Liver (tissue), 9 donors: Measurements from ENCODE around the gene TNPO3. TPM values are rescaled to one million over a fixed set of nuclear protein-coding genes. Genes with fewer than 3 reads are reported as not detected.

Source experiments
- DNase-seq: peaks from one replicate; pipeline ENCODE4 v3.0.0-alpha.2; 2017; ENCODE audit warnings: low spot score
- H3K27ac ChIP-seq, 2 donors: one replicate each; pipeline ENCODE4 v1.7.0; 2013; ENCODE audit warnings: inconsistent platforms in 2 of 2, low read length in 2 of 2, control low read depth in 1 of 2, low read depth in 1 of 2, mild to moderate bottlenecking in 1 of 2
- H3K27me3 ChIP-seq, 4 donors: one replicate each; pipeline versions ENCODE4 v1.6.1 to v1.7.0; 2013; ENCODE audit warnings: low read length in 3 of 4, inconsistent platforms in 1 of 4, mild to moderate bottlenecking in 1 of 4, moderate library complexity in 1 of 4; ENCODE audit not compliant: control insufficient read depth in 4 of 4, insufficient read depth in 4 of 4
- H3K36me3 ChIP-seq, 4 donors: one replicate each; pipeline versions ENCODE4 v1.6.1 to v1.7.0; 2013; ENCODE audit warnings: low read length in 3 of 4, mild to moderate bottlenecking in 3 of 4, low read depth in 1 of 4, moderate library complexity in 1 of 4; ENCODE audit not compliant: control insufficient read depth in 4 of 4, insufficient read depth in 3 of 4
- H3K4me1 ChIP-seq, 4 donors: one replicate each; pipeline versions ENCODE4 v1.6.1 to v1.7.0; 2013; ENCODE audit warnings: low read length in 3 of 4, mild to moderate bottlenecking in 3 of 4, moderate library complexity in 1 of 4; ENCODE audit not compliant: control insufficient read depth in 4 of 4, insufficient read depth in 4 of 4
- H3K4me3 ChIP-seq, 3 donors: one replicate each; pipeline versions ENCODE4 v1.6.1 to v1.7.0; 2013; ENCODE audit warnings: low read length in 3 of 3, control low read depth in 1 of 3, low read depth in 1 of 3, mild to moderate bottlenecking in 1 of 3
- H3K9ac ChIP-seq, 2 donors: one replicate each; pipeline ENCODE4 v1.7.0; 2013; ENCODE audit warnings: low read length in 2 of 2, mild to moderate bottlenecking in 2 of 2, moderate library complexity in 2 of 2, control low read depth in 1 of 2, low read depth in 1 of 2
- H3K9me3 ChIP-seq, 4 donors: one replicate each; pipeline versions ENCODE4 v1.6.1 to v1.7.0; 2013; ENCODE audit warnings: low read length in 3 of 4; ENCODE audit not compliant: control insufficient read depth in 4 of 4
- EGR1 ChIP-seq, 2 donors: IDR thresholded peaks; 2 replicates each; pipeline ENCODE4 v1.6.1; 2016 to 2018; ENCODE audit warnings: antibody characterized with exemption in 2 of 2, low read depth in 2 of 2
- FOXA1 ChIP-seq: IDR thresholded peaks from 2 replicates; pipeline ENCODE4 v1.6.1; 2016; ENCODE audit warnings: antibody characterized with exemption
- FOXA2 ChIP-seq: IDR thresholded peaks from 2 replicates; pipeline ENCODE4 v1.6.1; 2016; ENCODE audit warnings: antibody characterized with exemption
- HNF4A ChIP-seq, 2 donors: conservative IDR thresholded peaks; 2 replicates each; pipeline ENCODE4 v1.6.1; 2016; ENCODE audit warnings: antibody characterized with exemption in 2 of 2, mild to moderate bottlenecking in 2 of 2
- HNF4G ChIP-seq: IDR thresholded peaks from 2 replicates; pipeline ENCODE4 v1.6.1; 2016; ENCODE audit warnings: antibody characterized with exemption
- NR2F2 ChIP-seq: IDR thresholded peaks from 2 replicates; pipeline ENCODE4 v1.6.1; 2016; ENCODE audit warnings: antibody characterized with exemption
- RAD21 ChIP-seq, 2 donors: IDR thresholded peaks; 2 replicates each; pipeline ENCODE4 v1.6.1; 2016; ENCODE audit warnings: antibody characterized with exemption in 2 of 2, mild to moderate bottlenecking in 2 of 2
- REST ChIP-seq: IDR thresholded peaks from 2 replicates; pipeline ENCODE4 v1.6.1; 2016; ENCODE audit warnings: antibody characterized with exemption, mild to moderate bottlenecking
- RXRA ChIP-seq, 2 donors: IDR thresholded peaks; 2 replicates each; pipeline ENCODE4 v1.6.1; 2017 to 2018; ENCODE audit warnings: antibody characterized with exemption in 2 of 2, mild to moderate bottlenecking in 1 of 2
- SP1 ChIP-seq: IDR thresholded peaks from 2 replicates; pipeline ENCODE4 v1.6.1; 2018; ENCODE audit warnings: antibody characterized with exemption, mild to moderate bottlenecking
- TAF1 ChIP-seq: conservative IDR thresholded peaks from 2 replicates; pipeline ENCODE4 v1.6.1; 2016; ENCODE audit warnings: antibody characterized with exemption, mild to moderate bottlenecking
- YY1 ChIP-seq: IDR thresholded peaks from 2 replicates; pipeline ENCODE4 v1.6.1; 2016; ENCODE audit warnings: antibody characterized with exemption, mild to moderate bottlenecking
- WGBS: extraction: QIAGEN DNeasy Blood & Tissue Kit; methylation state at CpG from one replicate; pipeline ENCODE4 v1.1.7; 2013; 5-methylcytosine and 5-hydroxymethylcytosine counted together
- polyA plus RNA-seq, 2 donors: library from polyadenylated mRNA; stranded (reverse) in 1 of 2; unstranded in 1 of 2; fragments of 200-250 nt in 1 of 2; fragments of >200 nt in 1 of 2; fragmentation: Nextera tagmentation in 1 of 2; extraction: Ambion mirVana in 1 of 2; gene quantifications; one replicate each; pipeline versions ENCODE4 v1.2.1 to v1.2.3, GENCODE V29; 2013 to 2015
- total RNA-seq, 2 donors: library from RNA; depleted of rRNA; stranded (reverse); fragments of >200 nt; gene quantifications; one replicate each; pipeline ENCODE4 v1.2.3, GENCODE V29; 2014
- TF ChIP-seq, protein P1 (sequence below): IDR thresholded peaks from 2 replicates; pipeline ENCODE4 v1.6.1; 2016; ENCODE audit warnings: antibody characterized with exemption
- TF ChIP-seq, protein P2 (sequence below): IDR thresholded peaks from 2 replicates; pipeline ENCODE4 v1.6.1; 2016; ENCODE audit warnings: antibody characterized with exemption
- TF ChIP-seq, protein P3 (sequence below): fragments of 150-350 bp; IDR thresholded peaks from 2 replicates; pipeline ENCODE4 v1.5.1; 2017; ENCODE audit warnings: improper control_type of control experiment, low read depth, low read length; ENCODE audit not compliant: missing input control
- donor health status: healthy.
- donor health status: healthy.
- donor health status: healthy.
- donor health status: healthy.
- donor health status: healthy.

The TNPO3 gene
- total and polyA plus RNA-seq, 4 donors, result 9.2 to 38.9 (median 20.0) TPM

GRCh38 chr7:129005186-129005585 lies 49.7 kb downstream of the TNPO3 start:
- Histone ChIP-seq H3K27ac (no peak overlapping the region), H3K9ac (no peak overlapping the region), H3K27me3 (no peaks in the 10 kb centered on the region), H3K9me3 (no peaks in the 10 kb centered on the region), H3K36me3 (peaks cover 4 to 35% (median 24%) of the 10 kb centered on the region in 4 donors), H3K4me1 (peaks cover 0 to 4% (median 0%) of the 10 kb centered on the region in 4 donors), H3K4me3 (no peak overlapping the region)
- TF ChIP-seq, protein P1, sequence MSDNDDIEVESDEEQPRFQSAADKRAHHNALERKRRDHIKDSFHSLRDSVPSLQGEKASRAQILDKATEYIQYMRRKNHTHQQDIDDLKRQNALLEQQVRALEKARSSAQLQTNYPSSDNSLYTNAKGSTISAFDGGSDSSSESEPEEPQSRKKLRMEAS, result no peak
- no peak for TF ChIP-seq RXRA (IDR thresholded peaks at IDR 0.05)
- TF ChIP-seq FOXA2, result no peak
- no peak for TF ChIP-seq HNF4A (conservative IDR thresholded peaks at IDR 0.05)
- no peak for TF ChIP-seq TAF1
- DNase-seq, result no peak
- 96% methylated on average over 4 of the region's 4 CpGs for WGBS

DNA sequence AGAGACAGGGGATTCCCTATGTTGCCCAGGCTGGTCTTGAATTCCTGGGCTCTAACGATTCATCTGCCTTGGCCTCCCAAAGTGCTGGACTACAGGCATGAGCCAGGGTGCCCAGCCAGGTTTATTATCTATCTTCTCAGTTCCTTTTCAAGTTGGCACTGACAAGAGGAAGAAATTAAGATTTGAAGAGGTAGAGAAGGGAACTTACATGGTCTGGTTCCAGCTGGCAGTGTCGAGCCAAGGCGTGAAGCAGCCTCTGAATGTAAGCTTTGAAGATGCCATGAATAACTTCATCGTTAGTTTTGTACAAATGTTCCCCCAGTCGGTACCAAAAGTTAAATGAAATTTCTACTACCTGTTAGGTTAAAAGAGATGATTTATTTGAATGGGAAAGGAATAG lies 57.7 kb downstream of the TNPO3 start:
- Histone ChIP-seq H3K9ac (no peak overlapping the region), H3K9me3 (no peaks in the 10 kb centered on the region), H3K27me3 (no peaks in the 10 kb centered on the region), H3K4me1 (no peaks in the 10 kb centered on the region), H3K36me3 (peaks cover 5 to 53% (median 23%) of the 10 kb centered on the region in 4 donors), H3K4me3 (no peak overlapping the region), H3K27ac (no peak overlapping the region)
- TF ChIP-seq, protein P1, result no peak
- TF ChIP-seq HNF4A (conservative IDR thresholded peaks at IDR 0.05), result no peak
- TF ChIP-seq, protein P2, sequence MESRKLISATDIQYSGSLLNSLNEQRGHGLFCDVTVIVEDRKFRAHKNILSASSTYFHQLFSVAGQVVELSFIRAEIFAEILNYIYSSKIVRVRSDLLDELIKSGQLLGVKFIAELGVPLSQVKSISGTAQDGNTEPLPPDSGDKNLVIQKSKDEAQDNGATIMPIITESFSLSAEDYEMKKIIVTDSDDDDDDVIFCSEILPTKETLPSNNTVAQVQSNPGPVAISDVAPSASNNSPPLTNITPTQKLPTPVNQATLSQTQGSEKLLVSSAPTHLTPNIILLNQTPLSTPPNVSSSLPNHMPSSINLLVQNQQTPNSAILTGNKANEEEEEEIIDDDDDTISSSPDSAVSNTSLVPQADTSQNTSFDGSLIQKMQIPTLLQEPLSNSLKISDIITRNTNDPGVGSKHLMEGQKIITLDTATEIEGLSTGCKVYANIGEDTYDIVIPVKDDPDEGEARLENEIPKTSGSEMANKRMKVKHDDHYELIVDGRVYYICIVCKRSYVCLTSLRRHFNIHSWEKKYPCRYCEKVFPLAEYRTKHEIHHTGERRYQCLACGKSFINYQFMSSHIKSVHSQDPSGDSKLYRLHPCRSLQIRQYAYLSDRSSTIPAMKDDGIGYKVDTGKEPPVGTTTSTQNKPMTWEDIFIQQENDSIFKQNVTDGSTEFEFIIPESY, result no peak
- TF ChIP-seq HNF4G, result no peak
- TF ChIP-seq NR2F2, result no peak
- TF ChIP-seq EGR1 (IDR thresholded peaks at IDR 0.05; ENCODE audit: low read depth in 2 of 2), result no peak
- TF ChIP-seq RXRA (IDR thresholded peaks at IDR 0.05), result no peak
- no peak for TF ChIP-seq SP1
- TF ChIP-seq TAF1, result no peak
- TF ChIP-seq REST, result no peak
- no peak for TF ChIP-seq YY1
- TF ChIP-seq FOXA1, result no peak
- TF ChIP-seq, protein P3, sequence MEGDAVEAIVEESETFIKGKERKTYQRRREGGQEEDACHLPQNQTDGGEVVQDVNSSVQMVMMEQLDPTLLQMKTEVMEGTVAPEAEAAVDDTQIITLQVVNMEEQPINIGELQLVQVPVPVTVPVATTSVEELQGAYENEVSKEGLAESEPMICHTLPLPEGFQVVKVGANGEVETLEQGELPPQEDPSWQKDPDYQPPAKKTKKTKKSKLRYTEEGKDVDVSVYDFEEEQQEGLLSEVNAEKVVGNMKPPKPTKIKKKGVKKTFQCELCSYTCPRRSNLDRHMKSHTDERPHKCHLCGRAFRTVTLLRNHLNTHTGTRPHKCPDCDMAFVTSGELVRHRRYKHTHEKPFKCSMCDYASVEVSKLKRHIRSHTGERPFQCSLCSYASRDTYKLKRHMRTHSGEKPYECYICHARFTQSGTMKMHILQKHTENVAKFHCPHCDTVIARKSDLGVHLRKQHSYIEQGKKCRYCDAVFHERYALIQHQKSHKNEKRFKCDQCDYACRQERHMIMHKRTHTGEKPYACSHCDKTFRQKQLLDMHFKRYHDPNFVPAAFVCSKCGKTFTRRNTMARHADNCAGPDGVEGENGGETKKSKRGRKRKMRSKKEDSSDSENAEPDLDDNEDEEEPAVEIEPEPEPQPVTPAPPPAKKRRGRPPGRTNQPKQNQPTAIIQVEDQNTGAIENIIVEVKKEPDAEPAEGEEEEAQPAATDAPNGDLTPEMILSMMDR, result no peak
- TF ChIP-seq RAD21 (IDR thresholded peaks at IDR 0.05), result no peak
- TF ChIP-seq FOXA2, result no peak
- DNase-seq, result no peak
- 96% methylated on average over 5 of the region's 5 CpGs for WGBS
